Sigmoid colon (tissue), 7 donors: ENCODE results near the gene FHOD3. TPM values are rescaled to one million over a fixed set of nuclear protein-coding genes. Genes with fewer than 3 reads are reported as not detected.
"Not testable (repeated sequence)": the region's sequence is repeated elsewhere in the genome, so short reads cannot be mapped to it uniquely, and the experiment has no call there.

ENCODE experiments used
- DNase-seq: peaks from one replicate; pipeline ENCODE4 v3.0.0-alpha.2; 2019
- H3K27ac ChIP-seq, 4 donors: fragments of 200-600 bp; sonication (generic); one replicate each; pipeline ENCODE4 v1.5.1; 2016 to 2019; ENCODE audit warnings: mild to moderate bottlenecking in 1 of 4
- H3K27me3 ChIP-seq, 3 donors: fragments of 200-600 bp; sonication (generic); one replicate each; pipeline ENCODE4 v1.5.1; 2019; ENCODE audit warnings: mild to moderate bottlenecking in 1 of 3
- H3K36me3 ChIP-seq, 4 donors: fragments of 200-600 bp; sonication (generic); one replicate each; pipeline ENCODE4 v1.5.1; 2016 to 2019
- H3K4me1 ChIP-seq, 4 donors: fragments of 200-600 bp; sonication (generic); one replicate each; pipeline ENCODE4 v1.5.1; 2017 to 2019
- H3K4me3 ChIP-seq, 4 donors: fragments of 200-600 bp; sonication (generic); one replicate each; pipeline ENCODE4 v1.5.1; 2017 to 2019; ENCODE audit warnings: mild to moderate bottlenecking in 2 of 4, moderate library complexity in 1 of 4
- H3K9me3 ChIP-seq, 4 donors: fragments of 200-600 bp in 3 of 4; sonication (generic) in 3 of 4; one replicate each; pipeline versions ENCODE4 v1.5.1 to v1.6.1; 2013 to 2019
- CTCF ChIP-seq, 4 experiments: fragments of 450-650 bp in 3 of 4; fragments of 200-600 bp in 1 of 4; IDR thresholded peaks; one replicate each; pipeline ENCODE4 v1.5.1; 2016 to 2019; ENCODE audit warnings: antibody characterized with exemption in 4 of 4, mild to moderate bottlenecking in 3 of 4, moderate library complexity in 2 of 4
- EP300 ChIP-seq, 4 donors: sonication (generic); formaldehyde crosslinking; IDR thresholded peaks; one replicate each; pipeline ENCODE4 v1.6.1; 2017; ENCODE audit warnings: antibody characterized with exemption in 4 of 4
- POLR2A ChIP-seq, 2 donors: fragments of 450-650 bp; IDR thresholded peaks; one replicate each; pipeline ENCODE4 v1.6.1; 2016; ENCODE audit warnings: antibody characterized with exemption in 2 of 2, mild to moderate bottlenecking in 2 of 2, moderate library complexity in 2 of 2
- POLR2AphosphoS5 ChIP-seq, 4 donors: sonication (generic); formaldehyde crosslinking; IDR thresholded peaks; one replicate each; pipeline ENCODE4 v1.6.1; 2017; ENCODE audit warnings: antibody characterized with exemption in 4 of 4
- whole genome bisulfite sequencing, 2 donors: extraction: QIAGEN DNeasy Blood & Tissue Kit; methylation state at CpG; one replicate each; pipeline ENCODE4 v1.1.7; 2013; 5-methylcytosine and 5-hydroxymethylcytosine counted together
- intact Hi-C: fragments of 100-400 bp; cut with DNase I; formaldehyde crosslinking; loops from one replicate; pipeline ENCODE4 v1.15.1; 2023
- polyA plus RNA-seq, 3 donors: library from polyadenylated mRNA; stranded (reverse); fragments of 200-250 nt; gene quantifications; one replicate each; pipeline ENCODE4 v1.2.3, GENCODE V29; 2013
- total RNA-seq, 4 donors: library from RNA; depleted of rRNA; stranded (reverse); fragments of >200 nt; gene quantifications; one replicate each; pipeline ENCODE4 v1.1.0, GENCODE V29; 2016
- donor health status: healthy with polysubstance abuse.
- donor health status: Bipolar disorder and iron deficiency.
- donor health status: healthy.

The FHOD3 gene
- total and polyA plus RNA-seq, 7 donors, result 1.2 to 24.9 (median 9.5) TPM

GRCh38 chr18:36762074-36762473, 464.6 kb downstream of the FHOD3 start:
- no peak for DNase-seq
- intact Hi-C loops, result no loop called here
- H3K4me3 ChIP-seq, result no peak overlapping the region
- H3K4me1 ChIP-seq, result peaks cover 0 to 6% (median 2%) of the 10 kb centered on the region in 4 donors
- no peaks in the 10 kb centered on the region for H3K9me3 ChIP-seq
- TF ChIP-seq POLR2A (IDR thresholded peaks at IDR 0.05) (no peak), POLR2AphosphoS5 (IDR thresholded peaks at IDR 0.05) (no peak), EP300 (IDR thresholded peaks at IDR 0.05) (no peak), CTCF (IDR thresholded peaks at IDR 0.05) (no peak)
- no peaks in the 10 kb centered on the region for H3K27me3 ChIP-seq
- H3K27ac ChIP-seq, result no peak overlapping the region
- peaks cover 0 to 17% (median 0%) of the 10 kb centered on the region in 4 donors for H3K36me3 ChIP-seq
- 85 to 88% methylated on average over 2 of the region's 2 CpGs for WGBS, 2 donors

GRCh38 chr18:36762965-36763364, 465.5 kb downstream of the FHOD3 start:
- WGBS, 2 donors, result 95 to 96% methylated on average over 24 of the region's 26 CpGs
- H3K4me1 ChIP-seq, H3K9me3 ChIP-seq, DNase-seq, H3K27ac ChIP-seq, H3K27me3 ChIP-seq, intact Hi-C loops, H3K4me3 ChIP-seq: not testable (repeated sequence)
- peaks cover 0 to 17% (median 0%) of the 10 kb centered on the region in 4 donors for H3K36me3 ChIP-seq

- H3K4me1 ChIP-seq, result no peaks in the 10 kb centered on the region
- no peak for DNase-seq
- 62 to 74% methylated on average over 3 of the region's 3 CpGs for WGBS, 2 donors
- H3K27me3 ChIP-seq, result no peaks in the 10 kb centered on the region
- no peak overlapping the region for H3K4me3 ChIP-seq
- intact Hi-C loops, result no loop called here
- no peak overlapping the region for H3K27ac ChIP-seq
- TF ChIP-seq CTCF (IDR thresholded peaks at IDR 0.05), result no peak
- no peak for TF ChIP-seq POLR2AphosphoS5 (IDR thresholded peaks at IDR 0.05)
- no peak for TF ChIP-seq EP300 (IDR thresholded peaks at IDR 0.05)
- H3K36me3 ChIP-seq, result peaks cover 0 to 14% (median 0%) of the 10 kb centered on the region in 4 donors
- no peaks in the 10 kb centered on the region for H3K9me3 ChIP-seq
These were observed 469.3 kb downstream of the FHOD3 start for GRCh38 chr18:36766836-36767235.

- intact Hi-C loops, result no loop called here
- TF ChIP-seq POLR2A (IDR thresholded peaks at IDR 0.05) (no peak), POLR2AphosphoS5 (IDR thresholded peaks at IDR 0.05) (no peak)
- H3K27ac ChIP-seq, result no peak overlapping the region
- no peak overlapping the region for H3K4me3 ChIP-seq
- no peaks in the 10 kb centered on the region for H3K9me3 ChIP-seq
- no peak for DNase-seq
- no peaks in the 10 kb centered on the region for H3K27me3 ChIP-seq
- no peaks in the 10 kb centered on the region for H3K4me1 ChIP-seq
- WGBS, 2 donors, result 94 to 96% methylated on average over 10 of the region's 10 CpGs
- peaks cover 0 to 17% (median 0%) of the 10 kb centered on the region in 4 donors for H3K36me3 ChIP-seq
These were observed 471.7 kb downstream of the FHOD3 start for GRCh38 chr18:36769172-36769571.

GRCh38 chr18:36769611-36770314, 472.2 kb downstream of the FHOD3 start:
- H3K4me1 ChIP-seq, result no peaks in the 10 kb centered on the region
- no peaks in the 10 kb centered on the region for H3K9me3 ChIP-seq
- H3K27me3 ChIP-seq, result no peaks in the 10 kb centered on the region
- intact Hi-C loops, result no loop called here
- no peak overlapping the region for H3K4me3 ChIP-seq
- H3K27ac ChIP-seq, result no peak overlapping the region
- no peak for DNase-seq
- WGBS, 2 donors, result 83 to 85% methylated on average over 6 of the region's 6 CpGs
- TF ChIP-seq POLR2AphosphoS5 (IDR thresholded peaks at IDR 0.05), result no peak
- no peak for TF ChIP-seq CTCF (IDR thresholded peaks at IDR 0.05)
- TF ChIP-seq POLR2A (IDR thresholded peaks at IDR 0.05), result no peak
- no peak for TF ChIP-seq EP300 (IDR thresholded peaks at IDR 0.05)
- H3K36me3 ChIP-seq, result peaks cover 0 to 20% (median 0%) of the 10 kb centered on the region in 4 donors
